NCI-H2029 (cell line): ENCODE data around the gene ARHGAP22.

Experiments
- DNase-seq: peaks from one replicate; lab custom pipeline; 2025; lab: John Stamatoyannopoulos, UW

Gene ARHGAP22

GRCh38 chr10:48496831-48497779 lies 107.8 kb downstream of the ARHGAP22 start:
- DNase-seq = no peak

GRCh38 chr10:48496105-48496830 lies 108.6 kb downstream of the ARHGAP22 start:
- no peak for DNase-seq

- DNase-seq = no peak
These were observed 109.4 kb downstream of the ARHGAP22 start for GRCh38 chr10:48495282-48496045.

- DNase-seq = no peak
These were observed 110.3 kb downstream of the ARHGAP22 start for GRCh38 chr10:48494611-48495010.

GRCh38 chr10:48494073-48494472 lies 110.8 kb downstream of the ARHGAP22 start:
- DNase-seq = no peak

- DNase-seq = no peak
These were observed 111.6 kb downstream of the ARHGAP22 start for GRCh38 chr10:48493083-48493871.

- no peak for DNase-seq
These were observed 112.7 kb downstream of the ARHGAP22 start for GRCh38 chr10:48492201-48492600.

GRCh38 chr10:48491392-48492139 lies 113.3 kb downstream of the ARHGAP22 start:
- no peak for DNase-seq

- no peak for DNase-seq
These were observed 113.9 kb downstream of the ARHGAP22 start for GRCh38 chr10:48490946-48491345.

GRCh38 chr10:48490571-48490940 lies 114.3 kb downstream of the ARHGAP22 start:
- DNase-seq = no peak

GRCh38 chr10:48489099-48489498 lies 115.8 kb downstream of the ARHGAP22 start:
- DNase-seq = no peak

- DNase-seq = no peak
These were observed 117.6 kb downstream of the ARHGAP22 start for GRCh38 chr10:48487244-48487643.

GRCh38 chr10:48485711-48486110 lies 119.2 kb downstream of the ARHGAP22 start:
- no peak for DNase-seq

GRCh38 chr10:48484911-48485310 lies 120.0 kb downstream of the ARHGAP22 start:
- DNase-seq = no peak

GRCh38 chr10:48482207-48482606 lies 122.7 kb downstream of the ARHGAP22 start:
- DNase-seq = no peak

- DNase-seq = no peak
These were observed 123.5 kb downstream of the ARHGAP22 start for GRCh38 chr10:48481385-48481784.

- no peak for DNase-seq
These were observed 124.2 kb downstream of the ARHGAP22 start for GRCh38 chr10:48480397-48481374.

- no peak for DNase-seq
These were observed 125.7 kb downstream of the ARHGAP22 start for GRCh38 chr10:48478980-48479811.

- DNase-seq = no peak
These were observed 126.4 kb downstream of the ARHGAP22 start for GRCh38 chr10:48478469-48478868.
